NCI-H1417 (cell line): ENCODE results near the gene JAG2.

Experiments
- DNase-seq, 3 experiments: peaks; one replicate each; lab custom pipeline; 2025; lab: John Stamatoyannopoulos, UW

JAG2 gene

GRCh38 chr14:105151084-105151837 lies 17.3 kb downstream of the JAG2 start:
- no peak for DNase-seq

DNA sequence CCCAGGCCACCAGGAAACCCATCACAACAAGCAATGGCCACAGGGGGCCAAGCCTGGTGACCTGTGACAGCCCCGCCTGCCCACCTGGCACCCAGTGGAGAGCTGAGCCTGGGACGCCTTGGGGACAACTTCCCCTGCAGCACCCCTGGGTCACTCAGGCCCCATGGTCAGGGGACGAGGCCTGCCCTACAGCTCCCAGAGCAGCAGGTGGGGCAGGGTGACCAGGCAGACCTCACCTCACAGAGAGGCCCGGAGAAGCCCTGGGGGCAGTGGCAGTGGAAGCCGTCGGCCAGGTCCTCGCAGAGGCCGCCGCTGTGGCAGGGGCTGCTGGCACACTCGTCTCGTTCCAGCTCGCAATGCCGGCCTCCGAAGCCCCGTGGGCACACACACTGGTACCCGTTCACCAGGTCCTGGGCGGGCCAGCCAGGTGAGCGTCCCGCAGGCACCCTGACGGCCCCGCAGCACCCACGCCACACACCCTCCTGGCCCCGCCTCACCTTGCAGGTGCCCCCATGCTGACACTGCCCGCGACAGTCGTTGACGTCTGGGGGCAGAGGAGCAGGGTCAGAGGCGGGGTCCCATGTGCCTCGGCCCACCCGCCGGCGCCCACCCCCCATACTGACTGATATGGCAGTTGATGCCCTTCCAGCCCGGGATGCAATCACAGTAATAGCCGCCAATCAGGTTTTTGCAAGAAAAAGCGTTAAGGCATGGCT lies 18.1 kb downstream of the JAG2 start:
- DNase-seq: no peak

- no peak for DNase-seq
Measured at GRCh38 chr14:105150026-105150367, 18.6 kb downstream of the JAG2 start.

- no peak for DNase-seq
Measured at GRCh38 chr14:105149146-105149781, 19.3 kb downstream of the JAG2 start.

- DNase-seq: no peak
Measured at GRCh38 chr14:105148604-105149145, 19.9 kb downstream of the JAG2 start.

GRCh38 chr14:105147671-105148603 lies 20.6 kb downstream of the JAG2 start:
- no peak for DNase-seq

GRCh38 chr14:105146976-105147635 lies 21.5 kb downstream of the JAG2 start:
- no peak for DNase-seq

DNA sequence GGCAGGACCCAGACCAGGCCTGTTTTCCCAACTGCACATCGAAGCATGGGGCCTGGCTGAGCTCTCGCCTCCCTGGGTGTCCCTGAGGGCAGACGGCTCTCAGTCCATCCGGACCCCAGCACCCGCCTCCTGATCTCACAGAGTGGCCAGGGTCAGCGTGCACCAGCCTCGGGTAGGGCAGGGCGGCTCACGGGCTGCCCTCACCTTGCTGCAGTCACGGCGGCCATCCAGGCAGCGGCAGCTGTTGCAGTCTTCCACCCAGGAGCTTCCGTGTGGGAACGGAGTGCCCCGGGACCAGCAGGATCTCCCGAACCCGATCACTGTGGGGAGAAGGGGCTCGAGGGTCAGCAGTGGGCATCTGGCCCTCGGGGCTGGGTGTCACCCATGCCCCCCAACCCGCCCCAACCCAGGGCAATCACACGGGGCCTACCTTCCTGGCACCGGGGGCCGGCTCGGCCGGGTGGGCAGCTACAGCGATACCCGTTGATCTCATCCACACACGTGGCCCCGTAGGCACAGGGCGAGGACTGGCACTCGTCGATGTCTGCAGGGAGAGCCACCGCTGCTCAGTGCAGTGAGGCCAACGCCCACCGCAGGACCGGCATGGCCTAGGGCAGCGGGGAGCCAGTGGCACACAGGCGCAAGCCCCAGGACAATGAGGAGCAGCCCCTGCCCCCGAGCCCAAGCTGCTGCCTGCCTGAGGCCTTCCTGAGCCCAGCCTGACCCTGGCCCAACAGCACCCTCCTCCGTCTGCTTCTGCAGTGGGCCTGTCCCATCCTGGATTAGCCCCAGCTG lies 22.2 kb downstream of the JAG2 start:
- no peak for DNase-seq

GRCh38 chr14:105145381-105146180 lies 23.0 kb downstream of the JAG2 start:
- DNase-seq: no peak

GRCh38 chr14:105144666-105145380 lies 23.8 kb downstream of the JAG2 start:
- DNase-seq: no peak

GRCh38 chr14:105144026-105144665 lies 24.4 kb downstream of the JAG2 start:
- no peak for DNase-seq

DNA sequence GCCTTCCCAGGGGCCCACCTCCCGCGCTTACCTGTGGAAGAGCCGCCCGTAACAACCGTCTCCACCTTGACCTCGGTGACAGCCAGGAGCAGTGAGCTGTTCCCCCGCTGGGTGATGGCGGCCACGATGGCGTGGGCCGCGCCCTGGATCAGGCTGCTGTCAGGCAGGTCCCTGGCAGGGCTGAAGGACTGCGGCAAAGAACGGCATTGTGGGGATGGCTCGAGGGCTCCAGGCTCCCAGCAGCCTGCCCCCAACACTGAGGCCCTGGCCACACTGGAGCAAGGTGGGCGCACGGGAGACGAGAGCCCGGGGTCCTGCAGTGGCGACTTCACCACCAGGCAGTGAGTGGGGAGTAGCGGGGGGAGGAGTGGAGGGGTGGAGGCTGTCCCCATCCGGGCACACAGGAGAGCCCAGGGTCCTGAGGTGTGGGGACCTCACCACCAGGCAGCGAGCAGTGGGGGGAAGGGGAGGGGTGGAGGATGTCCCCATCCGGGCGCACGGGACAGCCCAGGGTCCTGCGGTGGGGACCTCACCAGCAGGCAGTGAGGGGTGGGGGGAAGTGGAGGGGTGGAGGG lies 25.0 kb downstream of the JAG2 start:
- no peak for DNase-seq

DNA sequence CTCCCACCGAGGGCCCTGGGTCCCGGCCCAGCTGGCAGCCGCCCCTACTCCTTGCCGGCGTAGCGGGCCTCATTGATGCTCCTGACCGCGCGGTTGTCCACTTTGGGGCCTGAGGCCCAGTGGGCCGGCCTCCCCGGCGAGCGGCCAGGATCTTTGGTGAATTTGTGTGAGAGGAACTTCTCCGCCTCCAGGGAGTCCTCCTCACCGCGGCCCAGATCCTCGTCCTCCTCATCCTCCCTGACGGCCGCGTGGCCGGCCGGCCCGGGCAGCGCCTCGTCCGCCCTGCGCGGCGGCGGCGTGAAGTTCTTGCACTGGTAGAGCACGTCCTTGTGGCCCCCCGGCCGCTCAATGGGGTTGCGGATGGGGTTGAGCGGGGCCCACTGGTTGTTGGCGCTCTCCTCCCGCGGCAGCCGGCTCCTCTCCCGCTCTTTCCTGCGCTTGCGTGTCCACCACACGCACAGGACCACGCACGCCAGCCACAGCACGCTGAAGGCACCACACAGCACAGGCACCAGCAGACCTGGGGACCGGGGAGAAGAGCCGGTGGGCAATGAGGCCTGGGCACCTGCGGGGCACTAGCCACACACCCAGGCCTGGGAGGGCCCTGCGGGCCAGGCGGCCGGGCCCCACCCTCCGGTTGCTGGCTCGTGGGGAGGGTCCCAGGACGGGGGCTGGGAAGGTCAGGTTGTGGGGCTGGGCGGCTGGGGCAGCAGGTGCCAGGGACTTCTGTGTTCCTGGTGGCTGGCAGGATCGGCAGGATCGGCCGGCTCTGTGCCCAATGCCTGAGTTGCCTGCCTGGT lies 25.7 kb downstream of the JAG2 start:
- no peak for DNase-seq

DNA sequence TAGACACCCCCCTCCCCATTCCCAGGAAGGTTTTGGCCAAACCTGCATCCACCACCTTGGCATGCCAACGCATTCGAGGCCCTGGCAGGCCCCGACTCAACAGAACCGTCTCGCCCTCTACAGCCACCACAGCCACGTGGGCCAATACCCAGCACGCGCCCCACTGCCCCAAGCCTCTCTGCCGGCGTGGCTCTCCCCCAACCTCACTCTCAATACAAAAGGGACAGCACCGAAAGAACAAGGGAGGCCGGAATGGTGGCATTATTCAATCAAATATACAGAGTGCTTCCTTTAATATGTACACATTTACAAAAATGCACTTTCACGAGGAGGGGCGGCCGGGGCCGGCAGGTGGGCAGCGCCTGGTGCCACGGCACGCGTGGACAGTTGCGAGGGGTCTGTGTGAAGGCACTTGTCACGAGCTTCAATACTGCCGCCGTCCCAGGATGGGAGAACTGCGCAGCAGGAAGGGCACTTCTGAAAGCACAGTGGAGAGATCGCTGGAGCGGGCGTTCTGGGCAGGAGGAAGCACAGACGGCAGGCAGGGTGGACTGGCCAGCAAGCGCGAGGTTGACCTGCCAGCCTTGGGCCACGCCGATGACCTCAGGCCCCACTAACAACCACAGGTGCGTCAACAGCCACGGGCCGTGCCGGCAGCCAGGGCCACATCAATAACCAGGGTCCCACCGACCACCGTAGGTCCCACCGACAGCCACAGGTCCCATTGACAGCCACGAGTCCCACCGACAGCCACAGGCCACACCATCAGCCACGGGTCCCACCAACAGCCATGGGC lies 26.9 kb downstream of the JAG2 start:
- DNase-seq: no peak

GRCh38 chr14:105141026-105141425 lies 27.6 kb downstream of the JAG2 start:
- DNase-seq: no peak

DNA sequence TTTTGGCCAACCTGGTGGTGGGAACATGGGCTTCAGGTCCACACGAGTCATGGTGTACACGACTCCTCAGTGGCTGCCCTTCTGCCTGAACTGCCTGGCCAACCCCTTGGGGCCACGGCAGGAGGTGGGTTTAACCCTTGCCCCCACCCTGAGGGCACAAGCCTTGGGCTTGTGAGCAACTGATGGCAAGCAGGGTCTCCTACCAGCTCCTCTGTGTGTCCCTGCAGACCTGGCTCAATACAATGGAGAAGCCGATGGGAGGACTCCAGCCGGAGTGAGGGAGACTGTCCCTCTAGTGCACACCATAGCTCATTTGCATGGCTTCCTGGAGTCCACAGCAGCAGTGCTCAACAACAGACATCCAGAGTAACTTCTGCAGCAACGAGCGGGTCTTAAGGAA lies 28.0 kb downstream of the JAG2 start:
- no peak for DNase-seq
